Activated CD8-positive, alpha-beta T cell treated with anti-CD3 and anti-CD28 coated beads for 36 hours (primary cell): ENCODE results near the gene RRAGC. TPM values are rescaled to one million over a fixed set of nuclear protein-coding genes. Genes with fewer than 3 reads are reported as not detected.

ENCODE experiments used
- ATAC-seq: fragments of 200-7000 bp; cut with Tn5 transposase; one replicate; pipeline ENCODE4 v1.10.0; 2021; ENCODE audit warnings: mild to moderate bottlenecking, moderate library complexity
- CTCF ChIA-PET: fragments of 350-600 bp; sonication (Branson Sonifier 250); formaldehyde crosslinking; loops from one replicate; lab custom pipeline; 2021; ENCODE audit warnings: antibody characterized with exemption; lab: Charles Lee
- POLR2A ChIA-PET: fragments of 350-600 bp; sonication (Branson Sonifier 250); formaldehyde crosslinking; loops from one replicate; lab custom pipeline; 2021; ENCODE audit warnings: antibody characterized with exemption; lab: Charles Lee
- DNase-seq: peaks from one replicate; pipeline ENCODE4 v3.0.0-alpha.2; 2020
- H3K27ac Mint-ChIP-seq: one replicate; pipeline ENCODE4 v1.8.0; 2021; ENCODE audit warnings: mild to moderate bottlenecking, mixed read lengths
- H3K27me3 Mint-ChIP-seq: one replicate; pipeline ENCODE4 v1.8.0; 2021; ENCODE audit warnings: mixed read lengths
- H3K36me3 Mint-ChIP-seq: one replicate; pipeline ENCODE4 v1.8.0; 2021; ENCODE audit warnings: low read depth, mixed read lengths
- H3K4me1 Mint-ChIP-seq: one replicate; pipeline ENCODE4 v1.8.0; 2021; ENCODE audit warnings: low read depth, mixed read lengths
- H3K4me3 Mint-ChIP-seq: one replicate; pipeline ENCODE4 v1.8.0; 2021; ENCODE audit warnings: mild to moderate bottlenecking, moderate library complexity, mixed read lengths
- H3K9me3 Mint-ChIP-seq: one replicate; pipeline ENCODE4 v1.8.0; 2021; ENCODE audit warnings: mixed read lengths
- intact Hi-C: fragments of 100-400 bp; cut with micrococcal nuclease; formaldehyde crosslinking; loops from one replicate; pipeline ENCODE4 v1.10.0; 2022
- total RNA-seq, 2 experiments: library from RNA; stranded (reverse); gene quantifications; one replicate each; pipeline ENCODE4 v1.2.3, GENCODE V29; 2021
- TF ChIP-seq, protein P1 (sequence below): fragments of 200-600 bp; IDR thresholded peaks from one replicate; pipeline ENCODE4 v1.8.0; 2022; ENCODE audit warnings: antibody characterized with exemption, mild to moderate bottlenecking

RRAGC gene
- total RNA-seq, 2 experiments from 2014 or later, result 8.2 to 9.1 TPM

DNA sequence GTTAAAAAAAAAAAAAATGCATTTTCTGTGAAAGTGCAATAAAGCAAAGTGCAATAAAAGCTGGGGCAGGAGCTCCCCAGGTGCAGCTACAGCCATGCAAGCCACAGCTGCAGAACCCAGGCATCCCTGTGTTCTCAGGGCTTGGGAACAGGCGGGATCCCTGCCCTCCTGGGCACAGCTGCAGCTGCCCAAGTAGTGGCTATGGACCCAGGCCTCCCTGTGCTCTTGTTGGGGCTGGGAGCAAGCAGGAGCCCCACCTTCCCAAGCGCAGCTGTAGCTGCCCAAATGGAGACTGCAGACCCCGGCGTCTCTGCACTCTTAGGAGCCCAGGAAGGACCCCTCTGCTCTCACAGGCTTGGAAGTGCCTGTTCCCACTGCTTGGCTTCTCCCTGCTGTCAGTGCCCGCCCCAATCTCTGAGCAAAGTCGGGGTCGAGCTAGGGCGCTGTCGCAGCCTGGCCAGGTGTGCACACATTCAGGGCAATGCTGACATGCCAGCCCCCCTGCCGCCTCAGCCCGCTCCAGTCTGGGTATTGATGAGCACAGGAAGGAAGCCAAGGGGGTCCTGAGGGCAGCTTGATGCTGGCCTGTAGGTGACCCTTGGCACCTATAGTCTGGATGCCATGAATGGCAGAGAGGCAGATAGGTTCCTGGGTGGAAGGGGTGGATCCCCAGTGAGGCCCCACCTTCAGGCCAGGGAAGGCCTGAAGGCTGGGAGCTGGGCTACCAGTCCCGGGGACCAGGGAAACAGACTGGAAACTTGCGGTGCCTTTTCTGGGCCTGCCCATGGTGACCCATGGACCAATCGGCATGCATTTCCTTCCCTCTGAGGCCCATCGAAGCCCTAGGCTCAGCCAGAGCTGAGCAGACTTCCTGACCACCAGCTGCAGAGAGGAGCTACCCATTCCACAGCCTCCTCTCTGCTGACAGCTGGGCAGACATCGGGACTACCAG lies 58.6 kb downstream of the RRAGC start:
- ChIA-PET POLR2A (interaction anchor here (0.6 kb wide), 2 partner anchors 386 to 524 kb away, joined by 3 read pairs; no protein-coding TSS in a partner anchor), CTCF (interaction anchor here (1.7 kb wide), 1 partner anchor 8 kb away, joined by 4 read pairs; no protein-coding TSS in a partner anchor)
- TF ChIP-seq, protein P1, sequence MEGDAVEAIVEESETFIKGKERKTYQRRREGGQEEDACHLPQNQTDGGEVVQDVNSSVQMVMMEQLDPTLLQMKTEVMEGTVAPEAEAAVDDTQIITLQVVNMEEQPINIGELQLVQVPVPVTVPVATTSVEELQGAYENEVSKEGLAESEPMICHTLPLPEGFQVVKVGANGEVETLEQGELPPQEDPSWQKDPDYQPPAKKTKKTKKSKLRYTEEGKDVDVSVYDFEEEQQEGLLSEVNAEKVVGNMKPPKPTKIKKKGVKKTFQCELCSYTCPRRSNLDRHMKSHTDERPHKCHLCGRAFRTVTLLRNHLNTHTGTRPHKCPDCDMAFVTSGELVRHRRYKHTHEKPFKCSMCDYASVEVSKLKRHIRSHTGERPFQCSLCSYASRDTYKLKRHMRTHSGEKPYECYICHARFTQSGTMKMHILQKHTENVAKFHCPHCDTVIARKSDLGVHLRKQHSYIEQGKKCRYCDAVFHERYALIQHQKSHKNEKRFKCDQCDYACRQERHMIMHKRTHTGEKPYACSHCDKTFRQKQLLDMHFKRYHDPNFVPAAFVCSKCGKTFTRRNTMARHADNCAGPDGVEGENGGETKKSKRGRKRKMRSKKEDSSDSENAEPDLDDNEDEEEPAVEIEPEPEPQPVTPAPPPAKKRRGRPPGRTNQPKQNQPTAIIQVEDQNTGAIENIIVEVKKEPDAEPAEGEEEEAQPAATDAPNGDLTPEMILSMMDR, result no peak
- ATAC-seq (no peak), DNase-seq (no peak)
- Mint-ChIP-seq H3K9me3 (no peaks in the 10 kb centered on the region), H3K36me3 (no peaks in the 10 kb centered on the region), H3K27me3 (peaks cover 36% of the 10 kb centered on the region), H3K4me3 (no peak overlapping the region), H3K4me1 (peaks cover 5% of the 10 kb centered on the region), H3K27ac (no peak overlapping the region)
- intact Hi-C loops, result no loop called here

DNA sequence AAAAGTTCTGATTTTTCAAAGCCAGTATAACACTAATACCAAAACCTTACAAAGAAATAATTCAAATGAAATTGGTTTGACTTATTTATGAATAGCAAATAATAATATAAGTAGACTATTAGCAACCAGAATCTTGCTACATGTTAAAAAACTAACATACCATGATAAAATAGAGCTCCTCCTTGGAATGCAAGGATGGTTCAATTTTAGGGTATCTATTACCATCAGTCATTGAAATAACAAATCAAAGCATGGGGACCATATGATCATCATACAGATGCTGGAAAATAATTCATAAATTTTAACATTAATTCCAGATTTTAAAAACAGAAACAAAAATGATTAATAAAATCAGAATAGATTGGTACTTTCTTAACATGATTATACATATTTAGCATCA lies 66.3 kb downstream of the RRAGC start:
- Mint-ChIP-seq H3K27ac (no peak overlapping the region), H3K4me1 (no peaks in the 10 kb centered on the region), H3K9me3 (peaks cover 11% of the 10 kb centered on the region), H3K4me3 (no peak overlapping the region), H3K27me3 (peaks cover 31% of the 10 kb centered on the region), H3K36me3 (no peaks in the 10 kb centered on the region)
- TF ChIP-seq, protein P1, result no peak
- no peak for ATAC-seq
- intact Hi-C loops, result no loop called here
- ChIA-PET POLR2A (interaction anchor here (1.0 kb wide), 1 partner anchor 27 kb away, joined by 3 read pairs; no protein-coding TSS in a partner anchor), CTCF (interaction anchor here (0.9 kb wide), 1 partner anchor 9 kb away, joined by 4 read pairs; no protein-coding TSS in a partner anchor)
- DNase-seq, result no peak

DNA sequence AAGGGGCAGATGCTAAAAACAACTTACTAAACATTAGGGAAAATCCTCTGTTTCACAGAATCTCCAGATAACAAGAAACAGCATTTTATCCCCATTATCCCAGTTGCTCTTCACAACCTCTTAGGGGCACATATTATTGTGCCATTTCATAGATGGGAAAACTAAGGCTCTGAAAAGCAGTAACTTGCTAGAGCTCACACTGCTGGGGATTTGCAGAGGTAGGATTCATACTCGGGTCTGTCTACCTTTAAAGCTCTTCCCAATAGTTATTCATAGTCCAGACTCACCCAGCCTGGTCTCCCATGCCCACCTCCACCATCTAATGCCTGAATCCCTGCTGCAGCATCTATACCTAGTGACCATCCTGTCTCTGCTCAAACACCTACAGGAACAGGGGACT lies 67.7 kb downstream of the RRAGC start:
- ATAC-seq (no peak), DNase-seq (no peak)
- Mint-ChIP-seq H3K27me3 (peaks cover 41% of the 10 kb centered on the region), H3K4me1 (no peaks in the 10 kb centered on the region), H3K36me3 (no peaks in the 10 kb centered on the region), H3K9me3 (peaks cover 11% of the 10 kb centered on the region), H3K27ac (no peak overlapping the region), H3K4me3 (no peak overlapping the region)
- POLR2A ChIA-PET, result no interaction called here
- CTCF ChIA-PET, result no interaction called here
- TF ChIP-seq, protein P1, result no peak
- intact Hi-C loops, result no loop called here

DNA sequence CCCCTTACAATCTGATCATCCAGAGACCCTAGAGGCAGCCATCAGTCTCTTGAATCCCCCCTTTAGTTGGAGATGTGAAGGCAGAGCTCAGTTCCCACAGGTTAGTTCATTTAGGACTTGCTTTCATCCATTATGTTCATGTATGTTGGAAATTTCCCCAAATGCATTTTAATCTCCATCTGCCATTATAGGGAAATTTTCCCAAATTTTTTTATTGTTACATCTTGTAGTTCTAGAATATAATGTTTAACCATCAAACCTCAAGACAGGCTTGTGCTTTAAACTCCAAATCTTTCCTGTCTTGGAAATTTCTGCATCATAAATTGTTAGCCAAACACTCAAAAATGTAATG lies 68.4 kb downstream of the RRAGC start:
- intact Hi-C loops, result no loop called here
- Mint-ChIP-seq H3K27ac (no peak overlapping the region), H3K36me3 (no peaks in the 10 kb centered on the region), H3K9me3 (peaks cover 11% of the 10 kb centered on the region), H3K4me1 (no peaks in the 10 kb centered on the region), H3K27me3 (peaks cover 43% of the 10 kb centered on the region), H3K4me3 (no peak overlapping the region)
- ChIA-PET CTCF (no interaction called here), POLR2A (no interaction called here)
- ATAC-seq (no peak), DNase-seq (no peak)
- TF ChIP-seq, protein P1, result no peak
